Measurements from ENCODE around the gene GMEB2.
"Not testable (repeated sequence)": the region's sequence is repeated elsewhere in the genome, so short reads cannot be mapped to it uniquely, and the experiment has no call there.

The GMEB2 gene

DNA sequence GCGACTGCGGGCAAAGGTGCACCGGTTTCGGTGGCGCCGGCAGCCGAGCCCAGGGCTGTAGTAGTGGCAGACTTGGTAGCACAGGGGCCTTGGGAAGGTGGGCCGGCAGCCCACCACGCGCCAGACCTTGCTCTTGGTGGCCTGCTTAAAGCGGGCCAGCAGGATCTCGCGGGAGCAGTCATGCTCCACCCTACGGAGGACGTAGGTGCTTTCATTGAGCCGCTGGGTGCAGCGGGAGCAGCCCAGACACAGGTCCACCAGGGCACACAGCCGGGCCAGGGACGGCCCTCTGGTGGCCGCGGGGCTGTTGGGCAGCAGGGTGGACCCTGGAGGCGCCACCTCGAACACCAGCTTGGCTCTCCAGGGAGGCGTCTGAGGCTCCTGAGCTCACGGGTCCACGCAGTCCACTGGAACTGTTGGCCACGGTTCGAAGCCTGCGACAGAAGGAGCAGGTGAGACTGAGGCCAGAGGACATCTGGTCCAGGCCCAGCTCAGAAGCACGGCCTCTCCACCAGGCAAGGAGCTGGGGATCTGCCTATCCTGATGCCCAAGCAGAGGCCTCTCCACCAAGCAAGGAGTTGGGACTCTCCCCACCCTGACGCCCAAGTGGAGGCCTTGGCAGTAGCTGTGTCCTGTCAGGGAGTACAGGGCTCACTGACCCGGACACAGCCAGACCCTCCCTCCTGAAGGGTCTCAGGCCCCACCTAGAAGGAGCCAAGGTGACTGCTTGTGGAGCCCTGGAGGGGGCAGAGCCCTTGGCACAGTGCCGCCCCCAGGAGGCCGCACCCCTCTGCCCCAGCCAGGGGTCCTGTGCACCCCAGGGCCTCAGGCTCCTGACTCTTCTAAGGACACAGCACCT, 53.9 kb downstream of the GMEB2 start:
- ChIA-PET CTCF (interaction anchor here (0.9 to 3.0 kb wide), 2 partner anchors 35 to 119 kb away, joined by 3 to 19 read pairs; partner anchors contain the start of gene PTK6), POLR2A (interaction anchor here (0.5 kb wide), 1 partner anchor 53 kb away, joined by 3 read pairs; no protein-coding TSS in a partner anchor)
- no peak for TF ChIP-seq CTCF (IDR thresholded peaks at IDR 0.05; ENCODE audit: control extremely low read depth, extremely low read depth, low read depth, missing control alignments)
- DNase-seq (ENCODE audit: extremely low spot score): no peak

DNA sequence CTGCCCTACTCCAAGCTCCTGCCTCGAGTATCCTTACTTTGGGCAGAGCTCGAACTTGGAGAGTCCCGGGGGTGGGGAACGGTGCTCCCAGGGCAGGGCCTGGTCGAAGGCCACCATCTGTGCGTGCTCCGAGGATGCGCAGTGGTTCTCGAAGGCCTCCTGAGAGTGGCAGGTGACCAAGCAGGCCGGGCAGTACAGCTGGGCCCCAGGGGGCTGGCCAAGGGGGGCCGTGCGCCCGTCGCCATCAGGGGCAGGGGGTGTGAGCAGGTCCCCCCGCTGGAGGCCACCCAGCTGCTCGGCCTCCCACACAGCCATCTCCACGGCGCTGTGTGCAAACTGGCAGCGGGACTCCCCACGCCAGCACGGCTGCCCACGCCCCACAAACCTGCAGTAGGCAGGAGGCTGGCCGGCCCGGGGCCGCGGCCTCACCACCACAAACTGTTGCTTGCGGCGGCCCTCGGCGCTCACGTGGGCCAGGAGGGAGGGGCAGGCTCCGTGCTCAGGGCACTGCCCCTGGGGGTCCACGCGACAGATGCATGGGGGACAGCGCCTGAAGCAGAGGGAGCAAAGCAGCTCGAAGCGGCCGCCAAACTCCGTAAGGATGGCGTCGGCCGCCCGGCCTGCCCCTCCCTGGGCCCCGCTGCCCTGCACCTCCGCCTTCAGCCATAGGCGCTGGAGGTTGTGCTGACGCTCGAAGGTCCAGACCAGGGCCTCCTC, 54.7 kb downstream of the GMEB2 start:
- CTCF ChIA-PET: interaction anchor here (2.0 kb wide), 1 partner anchor 35 kb away, joined by 6 read pairs; the partner anchor contains the start of gene PTK6
- TF ChIP-seq CTCF (IDR thresholded peaks at IDR 0.05; ENCODE audit: control extremely low read depth, extremely low read depth, low read depth, missing control alignments): no peak
- DNase-seq (ENCODE audit: extremely low spot score): no peak
- POLR2A ChIA-PET: no interaction called here

DNA sequence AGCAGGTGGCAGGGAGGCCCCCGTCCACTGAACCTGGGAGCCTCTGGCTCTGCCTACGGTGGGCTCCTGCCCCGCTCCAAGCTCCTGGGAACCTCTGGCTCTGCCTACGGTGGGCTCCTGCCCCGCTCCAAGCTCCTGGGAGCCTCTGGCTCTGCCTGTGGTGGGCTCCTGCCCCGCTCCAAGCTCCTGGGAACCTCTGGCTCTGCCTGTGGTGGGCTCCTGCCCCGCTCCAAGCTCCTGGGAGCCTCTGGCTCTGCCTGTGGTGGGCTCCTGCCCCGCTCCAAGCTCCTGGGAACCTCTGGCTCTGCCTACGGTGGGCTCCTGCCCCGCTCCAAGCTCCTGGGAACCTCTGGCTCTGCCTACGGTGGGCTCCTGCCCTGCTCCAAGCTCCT, 55.8 kb downstream of the GMEB2 start:
- POLR2A ChIA-PET; DNase-seq (ENCODE audit: extremely low spot score): not testable (repeated sequence)
- CTCF ChIA-PET: interaction anchor here (2.0 kb wide), 1 partner anchor 34 kb away, joined by 6 read pairs; the partner anchor contains the start of gene PTK6

DNA sequence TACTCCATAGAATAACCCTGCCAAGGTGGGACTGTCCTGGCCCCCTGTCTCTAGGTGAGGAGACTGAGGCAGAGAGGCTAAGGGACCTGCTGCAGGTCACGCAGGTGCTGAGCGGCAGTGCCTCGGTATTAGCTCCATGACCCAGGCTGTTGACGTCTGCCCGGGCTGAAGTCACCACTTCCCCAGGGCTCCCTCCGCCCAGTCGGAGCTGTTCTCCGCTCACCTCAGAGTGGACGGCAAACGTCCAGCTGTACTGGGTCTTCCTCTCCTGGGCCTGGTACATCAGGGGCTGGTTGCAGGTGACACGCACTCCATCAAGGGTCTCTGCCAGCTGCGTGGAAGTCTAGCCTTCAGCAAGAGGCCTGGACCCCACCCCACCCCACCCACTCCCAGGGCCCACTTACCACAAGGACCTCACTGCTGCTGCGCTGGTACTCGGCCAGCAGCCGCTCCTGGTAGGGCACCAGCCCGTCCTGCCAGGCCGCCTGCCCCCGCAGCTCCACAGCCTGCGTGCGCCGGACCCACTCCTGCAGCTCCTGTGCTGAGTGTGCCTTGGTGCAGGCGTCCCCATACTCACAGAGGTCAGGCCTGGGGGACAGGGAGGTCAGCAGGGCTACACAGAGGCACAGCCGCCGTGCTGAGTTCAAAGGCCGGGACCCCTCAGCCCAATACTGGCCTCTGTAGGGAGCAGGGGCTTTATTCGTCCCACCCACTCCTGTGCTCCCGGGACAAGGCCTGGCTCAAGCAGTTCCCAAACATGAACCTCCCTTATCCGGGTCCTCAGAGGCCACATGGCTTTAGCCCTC, 56.4 kb downstream of the GMEB2 start:
- DNase-seq (ENCODE audit: extremely low spot score): no peak
- ChIA-PET POLR2A (no interaction called here), CTCF (interaction anchor here (2.0 kb wide), 1 partner anchor 33 kb away, joined by 6 read pairs; the partner anchor contains the start of gene PTK6)
- TF ChIP-seq CTCF (IDR thresholded peaks at IDR 0.05; ENCODE audit: control extremely low read depth, extremely low read depth, low read depth, missing control alignments): no peak

GRCh38 chr20:63568986-63569949, 57.6 kb downstream of the GMEB2 start:
- no peak for DNase-seq (ENCODE audit: extremely low spot score)
- CTCF ChIA-PET: interaction anchor here (2.0 to 2.4 kb wide), 3 partner anchors 12 to 31 kb away, joined by 5 to 9 read pairs (median 7); partner anchors contain the start of gene PTK6
- TF ChIP-seq CTCF (IDR thresholded peaks at IDR 0.05; ENCODE audit: control extremely low read depth, extremely low read depth, low read depth, missing control alignments): no peak
- POLR2A ChIA-PET: no interaction called here
